H1 (cell line): ENCODE results near the gene STAT1.

ENCODE experiments used
- CEBPB ChIP-seq: IDR thresholded peaks from 2 replicates; pipeline ENCODE4 v1.6.1; 2012; ENCODE audit warnings: low read depth, low read length
- POLR2A ChIP-seq, 2 experiments: IDR thresholded peaks; 1 replicate in 1 of 2; 2 replicates in 1 of 2; pipeline ENCODE4 v1.6.1; 2011; ENCODE audit warnings: low read depth in 2 of 2, low read length in 2 of 2, mild to moderate bottlenecking in 2 of 2; ENCODE audit errors: control extremely low read depth in 1 of 2
- YY1 ChIP-seq: IDR thresholded peaks from 2 replicates; pipeline ENCODE4 v1.6.1; 2011; ENCODE audit warnings: low read depth, mild to moderate bottlenecking, low read length
- TF ChIP-seq, protein P1 (sequence below): IDR thresholded peaks from 2 replicates; pipeline ENCODE4 v1.6.1; 2011; ENCODE audit warnings: low read depth, mild to moderate bottlenecking, low read length; ENCODE audit not compliant: insufficient read depth

DNA sequence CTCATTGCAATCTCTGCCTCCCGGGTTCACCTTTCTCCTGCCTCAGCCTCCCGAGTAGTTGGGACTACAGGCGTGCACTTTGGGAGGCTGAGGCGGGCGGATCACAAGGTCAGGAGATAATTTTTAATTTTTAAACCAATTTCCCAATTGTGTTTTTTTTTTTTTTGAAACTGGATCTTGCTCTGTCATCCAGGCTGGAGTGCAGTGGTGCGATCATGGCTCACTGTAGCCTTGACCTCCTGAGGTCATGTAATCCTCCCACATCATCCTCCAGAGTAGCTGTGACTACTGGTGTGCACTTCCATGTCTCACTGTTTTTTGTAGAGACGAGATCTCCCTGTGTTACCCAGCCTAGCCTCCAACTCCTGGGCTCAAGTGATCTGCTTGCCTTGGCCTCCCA, 84.1 kb downstream of the STAT1 start:
- TF ChIP-seq CEBPB (no peak), POLR2A (IDR thresholded peaks at IDR 0.05; ENCODE audit: control extremely low read depth in 1 of 2, low read depth in 2 of 2, low read length in 2 of 2) (no peak), YY1 (no peak)
- TF ChIP-seq, protein P1, sequence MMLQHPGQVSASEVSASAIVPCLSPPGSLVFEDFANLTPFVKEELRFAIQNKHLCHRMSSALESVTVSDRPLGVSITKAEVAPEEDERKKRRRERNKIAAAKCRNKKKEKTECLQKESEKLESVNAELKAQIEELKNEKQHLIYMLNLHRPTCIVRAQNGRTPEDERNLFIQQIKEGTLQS, result no peak
